ENCODE data around the gene NUAK1. TPM values are rescaled to one million over a fixed set of nuclear protein-coding genes. Genes with fewer than 3 reads are reported as not detected.
A peak's percentile ranks its signal among the peaks of the same experiment; 100 is the strongest.
"Not testable (repeated sequence)": the region's sequence is repeated elsewhere in the genome, so short reads cannot be mapped to it uniquely, and the experiment has no call there.

The NUAK1 gene
- polyA plus RNA-seq, 6 donors from 2014 or later, result not detected

DNA sequence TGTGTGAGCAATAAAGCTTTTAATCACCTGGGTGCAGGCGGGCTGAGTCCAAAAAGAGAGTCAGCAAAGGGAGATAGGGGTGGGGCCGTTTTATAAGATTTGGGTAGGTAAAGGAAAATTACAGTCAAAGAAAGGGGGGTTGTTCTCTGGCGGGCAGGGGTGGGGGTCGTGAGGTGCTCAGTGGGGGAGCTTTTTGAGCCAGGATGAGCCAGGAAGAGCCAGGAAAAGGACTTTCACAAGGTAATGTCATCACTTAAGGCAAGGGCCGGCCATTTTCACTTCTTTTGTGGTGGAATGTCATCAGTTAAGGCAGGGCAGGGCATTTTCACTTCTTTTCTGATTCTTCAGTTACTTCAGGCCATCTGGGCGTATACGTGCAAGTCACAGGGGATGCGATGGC is 3.2 kb upstream of the NUAK1 start:
- not testable (repeated sequence) for ATAC-seq (ENCODE audit: low read depth in 2 of 2); H3K4me1 Mint-ChIP-seq; H3K27ac Mint-ChIP-seq; DNase-seq
- Mint-ChIP-seq H3K36me3 (peaks cover 4 to 11% of the 10 kb centered on the region in 2 donors), H3K9me3 (peaks cover 0 to 11% (median 2%) of the 10 kb centered on the region in 7 donors), H3K4me3 (peak overlapping the region in 1 of 8 donors; percentile 18), H3K27me3 (peaks cover 63 to 67% (median 65%) of the 10 kb centered on the region in 3 donors)

DNA sequence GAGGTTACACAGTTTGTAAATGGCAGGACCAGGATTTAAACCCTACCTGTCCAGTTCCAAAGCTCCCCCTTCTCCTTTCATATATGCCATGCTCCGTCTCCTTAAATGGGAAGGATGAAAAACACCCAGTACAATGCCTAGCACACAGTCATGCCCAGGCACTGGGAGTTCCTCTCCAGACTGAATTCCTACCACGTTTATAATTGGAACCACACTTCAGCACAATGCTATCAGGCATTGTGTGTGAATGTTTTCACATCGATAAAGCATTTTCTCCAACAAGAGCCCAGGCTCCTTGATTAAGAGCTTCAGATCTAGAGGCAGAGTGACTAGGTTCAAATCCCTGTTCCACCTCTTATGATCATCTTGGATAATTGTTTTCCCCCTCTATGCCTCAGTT is 2.7 kb upstream of the NUAK1 start:
- ATAC-seq (ENCODE audit: low read depth in 2 of 2), result no peak
- Mint-ChIP-seq H3K9me3 (peaks cover 0 to 11% (median 2%) of the 10 kb centered on the region in 7 donors), H3K36me3 (peaks cover 4 to 11% of the 10 kb centered on the region in 2 donors), H3K4me1 (peaks cover 9 to 10% (median 9%) of the 10 kb centered on the region in 3 donors), H3K4me3 (peak overlapping the region in 1 of 8 donors; percentile 24), H3K27ac (no peak overlapping the region), H3K27me3 (peaks cover 67 to 70% (median 69%) of the 10 kb centered on the region in 3 donors)
- no peak for DNase-seq

DNA sequence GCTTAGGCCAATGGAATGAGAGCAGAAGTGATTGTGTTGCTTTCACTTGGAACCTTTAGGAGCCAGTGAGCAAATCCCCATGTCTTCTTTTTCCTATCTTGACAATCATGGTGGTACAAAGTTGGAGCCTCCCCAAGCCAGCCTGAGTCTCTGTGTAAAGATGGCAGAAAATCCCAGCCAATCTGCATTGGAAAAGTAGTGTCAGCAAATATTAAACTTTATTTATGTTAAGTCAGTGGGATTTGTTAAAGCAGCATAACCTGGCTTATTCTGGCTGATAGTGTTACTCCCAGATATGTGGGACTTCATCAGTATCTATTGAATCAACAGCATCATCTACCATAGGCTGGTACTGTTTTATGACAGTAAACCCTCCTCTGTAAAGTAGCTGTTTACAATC is 2.2 kb upstream of the NUAK1 start:
- Mint-ChIP-seq H3K4me1 (peaks cover 11 to 14% (median 12%) of the 10 kb centered on the region in 3 donors), H3K27ac (no peak overlapping the region), H3K27me3 (peaks cover 70 to 72% (median 71%) of the 10 kb centered on the region in 3 donors), H3K36me3 (peaks cover 4 to 11% of the 10 kb centered on the region in 2 donors), H3K9me3 (peaks cover 0 to 11% (median 2%) of the 10 kb centered on the region in 7 donors), H3K4me3 (peak overlapping the region in 5 of 8 donors; percentile 4 to 60 (median 57))
- ATAC-seq (ENCODE audit: low read depth in 2 of 2), result no peak
- no peak for DNase-seq

DNA sequence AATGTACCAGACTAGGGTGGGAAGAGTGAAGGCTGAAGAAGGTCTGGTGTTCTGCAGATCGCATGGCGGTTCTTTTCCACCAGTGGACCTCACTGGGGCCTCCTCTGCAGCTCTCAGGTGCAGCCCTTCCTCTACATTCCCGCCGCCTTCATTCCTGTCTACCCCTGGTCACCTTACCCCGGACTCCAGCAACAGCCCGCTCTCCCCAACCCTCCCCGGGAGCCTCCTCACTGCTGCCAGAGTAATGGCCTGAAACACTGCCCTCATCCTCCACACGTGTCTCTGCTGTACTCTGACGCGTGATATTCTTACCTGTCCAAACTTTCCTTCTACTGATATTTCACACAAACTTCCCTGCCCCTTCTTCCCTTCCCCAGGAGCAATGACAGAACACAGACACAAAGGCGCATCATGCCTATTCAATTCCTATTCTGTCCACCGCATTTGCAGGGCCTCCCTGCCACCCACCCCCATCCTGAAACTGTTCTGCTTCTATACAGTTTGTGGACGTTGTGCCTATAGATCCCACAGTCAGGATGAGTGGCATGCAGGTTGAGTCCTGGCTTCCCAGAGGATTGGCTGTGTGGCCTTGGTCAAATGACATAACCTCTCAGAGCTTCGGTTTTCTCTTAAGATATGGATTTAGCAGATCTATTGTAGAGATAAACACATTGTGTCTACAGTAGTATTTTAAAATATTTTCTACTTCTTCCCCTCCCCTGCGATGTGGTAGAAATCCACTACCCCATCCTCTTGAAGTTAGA is 1.7 kb upstream of the NUAK1 start:
- peaks cover 70% of the 10 kb centered on the region in 3 donors for H3K27me3 Mint-ChIP-seq
- H3K4me1 Mint-ChIP-seq, result peaks cover 11 to 14% (median 12%) of the 10 kb centered on the region in 3 donors
- ATAC-seq (ENCODE audit: low read depth in 2 of 2) (no peak), DNase-seq (no peak)
- H3K9me3 Mint-ChIP-seq, result peaks cover 0 to 11% (median 2%) of the 10 kb centered on the region in 7 donors
- peaks cover 4 to 11% of the 10 kb centered on the region in 2 donors for H3K36me3 Mint-ChIP-seq
- H3K4me3 Mint-ChIP-seq, result peak overlapping the region; percentile 34 to 77 (median 58)
- no peak overlapping the region for H3K27ac Mint-ChIP-seq

DNA sequence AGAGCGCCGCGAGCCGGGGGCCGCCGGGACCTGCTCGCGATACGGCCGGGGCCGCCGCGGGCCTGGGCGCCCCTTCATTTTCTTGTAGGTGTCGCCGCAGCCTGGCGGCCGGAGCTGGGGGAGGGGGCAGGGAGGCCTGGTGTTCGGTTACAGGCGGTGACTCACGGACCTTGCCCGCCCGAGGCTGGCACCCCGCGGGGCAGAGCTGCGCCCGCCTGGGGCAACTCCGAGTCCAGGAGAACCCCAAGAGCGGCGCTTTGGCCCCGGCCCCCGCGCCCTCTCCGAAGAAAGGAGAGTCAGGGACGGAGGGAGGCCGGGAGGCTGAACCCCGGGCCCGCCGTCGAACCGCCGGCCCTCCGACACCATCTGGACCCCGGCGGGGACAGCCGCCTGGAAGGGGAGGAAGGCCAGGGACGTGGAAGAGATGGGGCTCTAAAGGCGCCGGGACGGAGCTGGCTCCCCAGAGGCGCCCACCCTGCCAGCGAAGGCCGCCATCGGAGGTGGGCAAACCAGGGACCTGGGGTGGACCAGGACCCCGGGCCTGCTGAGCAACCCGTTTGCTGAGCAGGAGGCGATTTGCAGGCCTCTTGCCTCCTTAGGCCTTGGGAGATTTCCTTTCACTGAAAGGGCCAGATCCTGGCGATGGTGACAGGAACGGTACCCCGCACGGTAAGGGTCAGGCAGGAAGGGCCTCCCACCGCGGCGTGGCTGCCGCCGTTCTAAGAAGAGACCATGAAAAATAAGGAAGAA is 843 bp upstream of the NUAK1 start:
- Mint-ChIP-seq H3K27me3 (peaks cover 67 to 72% (median 71%) of the 10 kb centered on the region in 3 donors), H3K9me3 (peaks cover 0 to 11% (median 2%) of the 10 kb centered on the region in 7 donors), H3K36me3 (peaks cover 4 to 11% of the 10 kb centered on the region in 2 donors), H3K27ac (no peak overlapping the region), H3K4me1 (peaks cover 11 to 14% (median 12%) of the 10 kb centered on the region in 3 donors), H3K4me3 (peak overlapping the region in 6 of 8 donors; percentile 11 to 60 (median 30))
- DNase-seq (no peak), ATAC-seq (ENCODE audit: low read depth in 2 of 2) (peak in 1 of 2 donors; percentile 6)

DNA sequence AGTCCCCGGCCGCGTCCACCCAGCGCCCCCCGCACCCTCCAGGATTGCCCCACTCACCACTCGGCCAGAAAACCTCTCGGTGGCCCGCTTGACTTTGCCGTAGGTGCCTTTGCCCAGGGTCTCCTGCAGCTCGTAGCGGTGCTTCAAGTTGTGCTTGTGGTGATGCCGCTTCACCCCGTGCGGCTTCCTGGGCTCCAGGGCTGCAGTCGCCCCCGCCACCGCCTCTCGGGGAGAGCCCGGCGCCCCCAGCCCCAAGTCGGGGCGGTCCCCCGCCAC is 459 bp downstream of the NUAK1 start:
- peak overlapping the region; percentile 8 to 89 (median 62) for H3K4me3 Mint-ChIP-seq
- peaks cover 0 to 11% (median 2%) of the 10 kb centered on the region in 7 donors for H3K9me3 Mint-ChIP-seq
- DNase-seq (no peak), ATAC-seq (ENCODE audit: low read depth in 2 of 2) (no peak)
- peaks cover 69 to 83% (median 82%) of the 10 kb centered on the region in 3 donors for H3K27me3 Mint-ChIP-seq
- H3K4me1 Mint-ChIP-seq, result peaks cover 11 to 14% (median 12%) of the 10 kb centered on the region in 3 donors
- H3K27ac Mint-ChIP-seq, result no peak overlapping the region
- H3K36me3 Mint-ChIP-seq, result peaks cover 4 to 11% of the 10 kb centered on the region in 2 donors

DNA sequence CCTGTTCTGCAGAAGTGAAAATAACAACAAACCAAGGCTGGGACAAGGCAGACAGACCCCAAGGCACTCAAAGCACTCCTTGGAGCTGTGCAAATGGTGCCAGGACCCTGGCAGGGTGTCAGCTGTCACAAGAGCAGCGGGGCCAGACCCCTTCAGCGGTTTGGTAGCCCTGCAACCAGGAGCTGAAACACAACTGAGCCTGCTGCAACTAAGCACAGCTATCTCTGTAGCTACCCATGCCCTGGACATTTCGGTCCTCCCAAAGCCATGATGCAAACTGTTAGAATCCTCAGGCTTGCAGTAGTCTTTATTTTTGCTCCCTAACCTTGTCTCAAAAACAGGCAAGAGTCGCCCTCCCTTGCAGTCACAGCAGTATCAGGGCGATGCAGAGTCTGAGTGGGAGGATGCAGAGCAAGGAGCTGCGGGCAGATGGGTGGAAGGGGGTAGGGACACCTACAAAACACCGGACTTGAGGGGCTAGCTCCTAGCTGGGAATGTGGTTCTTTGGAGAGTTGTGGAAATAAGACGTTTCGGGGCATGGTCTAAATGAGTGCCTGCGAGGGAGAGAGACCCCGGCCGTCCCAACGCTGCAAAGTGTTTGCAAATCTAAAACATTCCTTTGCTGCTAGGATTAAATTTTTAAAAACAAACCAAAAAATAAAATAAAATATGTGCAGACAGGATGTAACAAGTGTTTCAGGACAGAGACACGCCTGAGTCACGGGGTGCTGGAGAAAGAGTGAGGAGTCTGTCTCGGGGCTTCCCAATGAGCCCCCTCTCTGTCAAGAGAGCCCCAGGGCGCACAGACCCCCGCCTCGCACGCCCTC is 1.0 kb downstream of the NUAK1 start:
- Mint-ChIP-seq H3K9me3 (peaks cover 0 to 11% (median 2%) of the 10 kb centered on the region in 7 donors), H3K4me3 (peak overlapping the region; percentile 8 to 89 (median 62)), H3K27ac (peak overlapping the region in 1 of 6 donors; percentile 6), H3K4me1 (peaks cover 11 to 14% (median 12%) of the 10 kb centered on the region in 3 donors), H3K36me3 (peaks cover 4 to 11% of the 10 kb centered on the region in 2 donors), H3K27me3 (peaks cover 71 to 83% (median 83%) of the 10 kb centered on the region in 3 donors)
- no peak for DNase-seq
- no peak for ATAC-seq (ENCODE audit: low read depth in 2 of 2)

DNA sequence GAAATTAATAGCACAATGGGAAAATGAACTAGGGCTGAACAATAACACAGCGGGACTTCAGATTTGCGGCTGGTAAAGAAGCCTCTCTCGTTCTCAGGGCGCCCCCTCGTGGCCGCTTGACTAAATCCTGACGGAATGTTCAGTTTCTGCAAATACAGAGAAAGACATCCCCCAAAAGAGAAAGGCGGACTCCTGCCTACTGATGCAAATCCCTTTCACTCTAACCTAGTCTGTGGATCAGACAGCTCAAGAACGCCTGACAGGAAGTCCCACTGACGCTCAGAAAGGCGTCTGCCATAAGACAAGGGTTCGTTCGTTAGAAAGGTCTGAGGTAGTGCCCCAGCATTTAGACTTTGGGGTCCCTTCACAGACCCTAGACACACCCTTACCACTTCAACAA is 2.5 kb downstream of the NUAK1 start:
- peak; percentile 38 to 48 for ATAC-seq (ENCODE audit: low read depth in 2 of 2)
- H3K36me3 Mint-ChIP-seq, result peaks cover 0 to 11% of the 10 kb centered on the region in 2 donors
- peaks cover 0 to 7% (median 0%) of the 10 kb centered on the region in 7 donors for H3K9me3 Mint-ChIP-seq
- peaks cover 11 to 14% (median 12%) of the 10 kb centered on the region in 3 donors for H3K4me1 Mint-ChIP-seq
- peak overlapping the region in 1 of 6 donors; percentile 4 for H3K27ac Mint-ChIP-seq
- DNase-seq, result peak; percentile 44
- peak overlapping the region in 2 of 8 donors; percentile 32 to 80 for H3K4me3 Mint-ChIP-seq
- H3K27me3 Mint-ChIP-seq, result peaks cover 65 to 79% (median 78%) of the 10 kb centered on the region in 3 donors

DNA sequence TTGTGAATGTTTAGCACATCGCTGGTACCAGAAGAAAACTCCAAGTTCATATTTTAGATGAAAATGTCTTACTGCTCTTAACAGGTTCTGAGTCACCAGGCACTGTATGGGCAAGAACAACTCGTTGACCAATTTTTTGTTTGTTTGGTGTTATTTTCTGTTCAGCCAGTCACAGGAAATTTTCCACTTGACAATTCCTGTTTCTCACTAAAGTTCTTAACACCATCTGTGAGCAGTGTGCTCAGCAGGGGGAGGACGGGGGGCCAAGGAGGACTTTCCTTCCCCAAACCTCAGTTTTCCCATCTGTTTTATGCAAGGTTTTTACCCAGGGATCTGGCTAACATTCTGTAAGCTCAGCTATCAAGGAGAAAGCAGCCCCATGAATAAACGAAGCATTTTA is 3.0 kb downstream of the NUAK1 start:
- DNase-seq (no peak), ATAC-seq (ENCODE audit: low read depth in 2 of 2) (no peak)
- no peak overlapping the region for H3K27ac Mint-ChIP-seq
- no peak overlapping the region for H3K4me3 Mint-ChIP-seq
- H3K4me1 Mint-ChIP-seq, result peaks cover 11 to 14% (median 12%) of the 10 kb centered on the region in 3 donors
- peaks cover 64 to 79% (median 74%) of the 10 kb centered on the region in 3 donors for H3K27me3 Mint-ChIP-seq
- H3K36me3 Mint-ChIP-seq, result peaks cover 0 to 7% of the 10 kb centered on the region in 2 donors
- H3K9me3 Mint-ChIP-seq, result peaks cover 0 to 2% (median 0%) of the 10 kb centered on the region in 7 donors

DNA sequence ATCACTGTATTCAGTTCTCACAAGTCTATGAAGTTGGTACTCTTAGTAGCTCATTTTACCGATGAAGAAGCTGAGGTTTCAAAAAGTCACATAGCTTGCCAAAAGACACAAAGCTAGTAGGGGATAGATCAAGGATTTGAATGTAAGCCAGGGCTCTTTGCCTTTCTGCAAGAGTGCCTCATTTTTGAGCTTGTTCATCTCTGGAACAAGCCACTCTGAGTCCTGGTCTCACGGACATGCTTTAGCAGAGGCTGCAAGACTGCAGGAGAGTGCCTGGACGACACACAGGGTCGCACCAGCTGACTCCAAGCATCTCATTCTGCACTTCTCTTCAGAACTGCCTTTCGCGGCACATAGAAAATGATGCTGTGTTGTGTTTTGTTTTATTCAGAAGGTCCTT is 3.7 kb downstream of the NUAK1 start:
- H3K4me3 Mint-ChIP-seq, result no peak overlapping the region
- H3K9me3 Mint-ChIP-seq, result peaks cover 0 to 2% (median 0%) of the 10 kb centered on the region in 7 donors
- H3K36me3 Mint-ChIP-seq, result peaks cover 0 to under 1% of the 10 kb centered on the region in 2 donors
- H3K27me3 Mint-ChIP-seq, result peaks cover 62 to 79% (median 73%) of the 10 kb centered on the region in 3 donors
- ATAC-seq (ENCODE audit: low read depth in 2 of 2), result no peak
- no peak overlapping the region for H3K27ac Mint-ChIP-seq
- DNase-seq, result no peak
- H3K4me1 Mint-ChIP-seq, result peaks cover 8 to 12% (median 12%) of the 10 kb centered on the region in 3 donors

DNA sequence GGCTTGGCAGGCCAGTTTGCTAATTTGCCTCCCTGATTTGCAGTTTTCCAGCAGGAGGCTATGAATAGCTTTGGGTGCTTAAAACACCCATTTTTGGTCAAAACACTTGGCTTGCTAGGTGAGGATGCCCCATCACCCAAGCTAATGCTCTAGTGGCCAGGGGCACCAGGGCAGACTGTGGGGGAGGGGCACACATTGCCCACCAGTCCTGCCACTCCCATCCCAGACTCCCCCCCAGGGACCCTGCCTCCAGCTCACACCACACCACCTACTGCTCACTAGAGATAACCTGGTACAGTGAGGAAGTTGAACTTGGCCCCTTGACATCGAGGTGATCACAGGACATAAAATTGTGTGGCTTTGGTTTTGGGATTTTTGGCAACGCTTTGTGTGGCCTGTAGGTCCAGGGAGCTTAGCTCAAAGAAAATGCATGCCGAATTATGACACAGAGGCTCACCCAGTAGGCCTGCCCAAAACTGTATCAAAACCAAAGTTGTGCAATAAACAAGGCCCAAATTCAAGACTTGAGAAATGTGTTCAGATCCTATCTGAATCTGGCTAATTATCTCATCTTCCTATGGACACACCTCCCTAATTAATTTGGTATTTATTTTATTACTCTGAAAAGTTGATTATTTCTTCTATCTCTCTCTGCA is 4.3 kb downstream of the NUAK1 start:
- Mint-ChIP-seq H3K4me3 (no peak overlapping the region), H3K4me1 (peaks cover 8 to 12% (median 12%) of the 10 kb centered on the region in 3 donors), H3K9me3 (no peaks in the 10 kb centered on the region), H3K27ac (no peak overlapping the region), H3K36me3 (no peaks in the 10 kb centered on the region), H3K27me3 (peaks cover 61 to 80% (median 74%) of the 10 kb centered on the region in 3 donors)
- no peak for DNase-seq
- no peak for ATAC-seq (ENCODE audit: low read depth in 2 of 2)

Measured in naive B cell (primary cell).